Measurements from ENCODE around the gene MYH13.

DNA sequence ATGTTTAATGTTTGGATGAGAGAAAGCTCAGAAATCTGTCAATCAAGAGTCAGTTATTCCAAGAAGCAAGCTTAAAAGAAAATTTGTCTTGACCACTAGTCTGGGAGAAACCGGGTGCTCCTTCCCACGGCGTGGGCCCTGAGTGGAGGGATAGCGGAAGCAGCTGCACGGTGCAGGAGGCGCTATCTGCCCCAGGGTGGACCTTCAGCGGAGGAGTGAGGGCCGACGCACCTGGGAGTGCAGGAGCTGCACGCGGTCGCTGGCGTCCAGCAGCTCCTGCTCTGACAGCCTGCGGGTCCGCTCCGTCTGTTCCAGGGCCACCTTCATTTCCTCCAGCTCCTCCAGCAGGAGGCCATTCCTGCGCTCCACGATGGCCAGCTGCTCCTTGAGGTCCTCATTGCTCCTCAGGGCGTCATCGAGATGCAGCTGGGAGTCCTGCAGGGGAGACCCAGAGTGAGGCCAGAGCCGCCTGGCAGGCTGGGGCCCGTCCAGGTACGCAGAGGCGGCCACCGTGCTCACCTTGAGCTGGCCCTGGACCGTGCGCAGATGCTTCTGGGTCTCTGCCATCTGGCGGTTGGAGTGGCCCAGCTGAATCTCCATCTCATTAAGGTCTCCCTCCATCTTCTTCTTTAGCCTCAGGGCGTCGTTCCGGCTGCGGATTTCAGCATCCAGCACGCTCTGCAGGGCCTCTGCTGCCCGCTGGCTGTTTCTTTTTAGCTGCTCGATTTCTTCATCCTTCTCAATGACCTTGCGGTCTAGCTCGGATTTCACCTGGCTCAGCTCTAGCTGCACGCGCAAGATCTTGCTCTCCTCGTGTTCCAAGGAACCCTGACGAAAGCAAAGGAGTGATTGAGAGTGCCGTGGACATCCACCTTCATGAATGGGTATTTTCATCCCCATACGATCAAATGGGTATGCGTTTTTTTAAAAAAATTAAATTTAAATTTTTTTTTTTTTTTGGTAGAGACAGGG is 63.5 kb downstream of the MYH13 start:
- TF ChIP-seq SP1 (IDR thresholded peaks at IDR 0.05) (no peak), L3MBTL2 (conservative IDR thresholded peaks at IDR 0.05) (no peak), FOXK2 (IDR thresholded peaks at IDR 0.05) (no peak), ZNF384 (IDR thresholded peaks at IDR 0.05) (no peak), NFRKB (IDR thresholded peaks at IDR 0.05) (no peak), ARNT (IDR thresholded peaks at IDR 0.05) (no peak), SUZ12 (IDR thresholded peaks at IDR 0.05) (no peak)

All from HEK293T (cell line).